CD4-positive, alpha-beta T cell treated with Interleukin-2 at 100 ng/mL for 4 hours (primary cell): Measurements from ENCODE around the gene LMO3.

ENCODE experiments used
- DNase-seq: peaks from one replicate; pipeline ENCODE4 v3.0.0-alpha.2; 2020; ENCODE audit warnings: low spot score

Gene LMO3

GRCh38 chr12:16606117-16606200 is at the start of gene LMO3:
Gene LMO3 (minus strand): TSS chr12:16606162. CDS start chr12:16600860, 5,302 bp downstream.
- no peak for DNase-seq

DNA sequence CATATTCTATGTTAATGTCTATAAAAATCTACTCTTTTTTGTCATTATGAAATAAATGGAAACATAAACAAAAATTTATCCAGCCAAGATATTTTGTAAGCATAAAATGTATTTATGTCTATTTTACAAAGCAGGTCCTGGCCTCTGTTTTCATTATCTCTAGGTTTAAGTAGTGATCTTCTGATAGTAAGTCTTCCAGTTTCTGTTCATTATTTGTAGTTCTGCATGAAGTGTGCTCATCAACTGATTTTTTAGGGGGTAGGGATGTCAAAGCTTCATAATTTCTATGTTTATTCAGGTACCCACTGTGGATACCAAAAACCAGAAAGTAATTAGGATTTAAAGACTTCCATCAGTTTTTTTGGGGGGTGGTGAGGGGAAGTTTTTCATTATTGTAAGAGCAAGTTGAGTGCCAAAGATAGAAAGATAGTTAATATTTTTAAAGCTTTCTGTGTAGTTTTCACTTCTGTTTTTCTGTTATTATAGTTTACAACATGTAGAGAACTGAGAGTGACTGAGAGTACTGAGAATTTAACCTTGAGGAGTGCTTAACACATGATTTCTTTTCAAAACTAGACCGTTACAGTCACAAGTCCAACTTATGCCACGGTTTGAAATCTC is 30.6 kb upstream of the LMO3 start:
- DNase-seq, result no peak

- DNase-seq, result no peak
These were observed 28.8 kb upstream of the LMO3 start for GRCh38 chr12:16634786-16635185.

DNA sequence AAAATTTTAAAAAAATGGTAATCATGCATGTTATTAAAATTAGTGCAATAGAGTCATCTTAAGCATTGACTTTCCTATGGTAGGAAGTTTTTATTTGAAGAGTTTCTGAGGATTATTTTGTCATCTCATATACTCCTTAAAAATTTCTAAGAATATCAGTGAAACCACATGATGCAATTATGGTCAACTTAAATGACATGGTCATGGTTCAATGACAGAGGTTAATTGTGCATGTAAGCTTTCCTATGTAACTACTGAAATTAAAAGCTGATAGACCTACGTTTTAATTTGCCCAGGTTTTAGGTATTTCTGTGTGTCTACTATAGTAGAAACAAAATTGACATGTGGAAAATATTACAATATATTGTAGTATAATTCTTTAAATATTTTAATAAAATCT is 21.0 kb upstream of the LMO3 start:
- no peak for DNase-seq

DNA sequence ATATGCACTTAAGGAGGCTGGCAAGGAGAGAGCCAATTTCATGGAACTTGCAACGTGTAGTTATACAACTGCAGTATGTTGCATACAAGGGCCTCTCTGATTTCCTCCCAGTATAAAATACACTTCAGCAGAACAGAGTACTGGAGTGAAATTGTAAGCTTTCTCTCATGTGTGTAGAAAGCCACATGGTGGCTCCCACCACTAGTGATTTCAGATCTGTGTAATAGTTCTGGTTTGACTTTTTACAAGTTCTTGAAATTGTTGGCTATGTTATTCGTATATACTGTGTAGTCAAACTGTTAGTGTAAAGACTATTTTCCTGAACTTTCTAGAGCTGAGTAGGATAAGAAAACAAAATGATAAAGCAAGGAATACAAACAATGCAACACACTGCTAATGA is 16.4 kb upstream of the LMO3 start:
- no peak for DNase-seq

GRCh38 chr12:16619537-16619936 is 13.6 kb upstream of the LMO3 start:
- no peak for DNase-seq

DNA sequence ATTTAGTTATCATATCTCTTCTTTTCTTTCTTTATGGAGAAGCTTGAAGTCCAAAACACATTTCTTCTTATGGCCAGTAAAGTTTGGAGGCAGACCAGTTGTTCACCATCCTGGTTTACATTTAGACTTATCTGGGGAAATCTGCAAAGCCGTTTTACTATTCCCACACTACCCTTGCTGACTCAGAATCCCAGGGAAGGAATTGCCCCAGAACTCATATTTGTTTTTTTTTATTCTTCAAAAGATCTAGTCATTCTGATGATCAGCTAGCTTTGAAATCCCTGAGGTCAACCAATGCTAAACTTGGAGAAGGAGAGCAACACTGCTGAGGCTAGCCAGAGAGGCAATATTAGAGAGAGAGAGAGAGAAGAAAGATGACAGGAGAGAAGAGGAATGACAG is 12.3 kb upstream of the LMO3 start:
- DNase-seq, result no peak

GRCh38 chr12:16613199-16613598 is 7.2 kb upstream of the LMO3 start:
- no peak for DNase-seq

DNA sequence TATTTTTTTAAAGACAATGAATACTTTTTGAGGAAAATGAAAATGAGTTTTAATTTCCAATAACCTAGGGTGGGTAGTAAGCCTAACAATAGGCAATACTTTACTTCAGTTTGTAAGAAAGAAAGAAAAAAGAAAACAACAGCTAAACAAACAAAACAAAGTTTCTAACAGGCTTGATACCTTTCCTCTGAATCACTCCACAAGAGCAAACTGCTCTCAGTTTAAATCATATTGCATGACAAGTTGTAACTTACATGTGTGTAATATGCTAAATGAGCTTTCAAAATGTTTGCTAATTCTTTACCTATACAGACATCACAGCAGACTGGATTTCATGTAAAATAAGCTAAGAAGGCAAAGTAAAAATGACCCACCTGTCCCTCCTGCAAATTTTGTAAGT is 6.7 kb upstream of the LMO3 start:
- no peak for DNase-seq

DNA sequence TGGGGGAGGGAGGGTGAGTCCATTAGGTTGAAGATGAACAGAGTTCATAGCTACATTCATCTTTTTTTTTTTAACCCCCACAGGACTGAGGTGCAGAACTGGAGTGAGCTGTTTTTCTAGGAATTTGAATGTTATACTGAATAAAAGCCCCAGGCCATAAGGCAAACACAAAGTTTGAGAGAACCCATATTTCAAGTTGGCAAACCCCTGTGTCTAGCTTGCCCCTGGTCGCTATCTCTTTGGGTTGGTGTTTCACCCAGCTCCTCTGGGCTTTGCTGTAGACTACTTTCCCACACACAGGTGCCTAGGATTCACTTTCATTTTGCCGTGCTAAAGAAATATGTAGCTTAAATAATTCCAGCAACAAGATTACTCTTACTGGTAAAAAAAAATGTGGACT is 5.2 kb upstream of the LMO3 start:
- DNase-seq, result no peak

DNA sequence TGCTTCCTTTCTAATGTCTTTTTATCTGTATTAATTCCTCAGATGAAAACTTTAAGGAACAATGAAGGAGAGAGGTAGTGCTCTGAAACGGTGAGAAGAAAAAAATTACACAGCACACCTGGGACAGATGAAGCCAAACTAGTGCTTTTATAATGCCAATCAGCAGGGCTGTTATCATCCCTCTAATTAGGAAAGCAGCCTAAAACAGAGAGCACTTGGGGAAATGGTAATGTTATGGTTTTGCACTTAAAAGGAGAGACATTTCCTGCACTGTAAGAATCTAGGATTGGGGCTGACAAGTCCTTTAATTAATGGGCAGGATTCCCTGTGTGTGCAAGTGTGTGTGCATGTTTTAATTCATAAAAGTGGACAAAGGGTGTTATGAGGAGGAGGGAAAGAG is 4.8 kb upstream of the LMO3 start:
- no peak for DNase-seq

- no peak for DNase-seq
These were observed 4.1 kb upstream of the LMO3 start for GRCh38 chr12:16610001-16610585.

GRCh38 chr12:16608946-16609539 is 3.1 kb upstream of the LMO3 start:
- no peak for DNase-seq

DNA sequence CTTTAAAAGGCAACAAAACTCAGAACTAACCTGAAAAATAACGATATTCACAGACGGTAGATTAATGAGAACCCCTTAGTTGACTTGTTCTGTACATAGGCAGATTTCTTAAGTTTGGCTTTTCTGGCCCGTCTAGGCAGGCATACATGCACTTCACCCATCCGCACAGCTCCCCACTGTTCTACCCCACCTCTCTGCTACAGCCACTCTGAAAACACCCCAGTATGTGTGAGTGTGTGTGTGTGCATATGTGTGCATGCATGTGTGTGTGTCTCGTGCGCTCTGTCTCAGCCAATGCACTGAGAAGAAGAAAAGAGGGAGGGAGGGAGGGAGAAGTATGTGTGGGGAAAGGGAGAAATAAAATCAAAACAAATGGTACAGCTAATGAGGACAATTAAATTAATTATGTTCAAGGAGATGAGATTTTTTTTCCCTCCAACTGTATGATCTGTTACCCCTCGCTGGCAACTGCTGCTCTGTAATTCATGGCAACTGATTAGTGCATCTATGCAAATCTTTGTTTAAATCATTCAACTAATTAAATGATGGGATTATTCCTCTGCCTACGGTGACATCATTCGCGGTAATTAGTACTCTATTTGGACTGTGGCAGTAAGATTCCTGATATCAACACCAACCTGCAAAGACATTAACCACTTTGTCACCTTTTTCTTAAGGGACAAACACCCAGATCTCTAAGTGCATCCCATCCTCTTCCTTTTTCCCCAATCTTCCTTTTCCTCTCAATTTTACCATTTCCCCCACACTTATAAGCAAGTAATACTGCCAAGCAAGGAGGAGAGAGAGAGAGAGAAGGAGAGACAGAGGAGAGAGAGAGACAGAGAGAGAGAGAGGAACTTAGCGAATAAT is 2.2 kb upstream of the LMO3 start:
- DNase-seq, result no peak

DNA sequence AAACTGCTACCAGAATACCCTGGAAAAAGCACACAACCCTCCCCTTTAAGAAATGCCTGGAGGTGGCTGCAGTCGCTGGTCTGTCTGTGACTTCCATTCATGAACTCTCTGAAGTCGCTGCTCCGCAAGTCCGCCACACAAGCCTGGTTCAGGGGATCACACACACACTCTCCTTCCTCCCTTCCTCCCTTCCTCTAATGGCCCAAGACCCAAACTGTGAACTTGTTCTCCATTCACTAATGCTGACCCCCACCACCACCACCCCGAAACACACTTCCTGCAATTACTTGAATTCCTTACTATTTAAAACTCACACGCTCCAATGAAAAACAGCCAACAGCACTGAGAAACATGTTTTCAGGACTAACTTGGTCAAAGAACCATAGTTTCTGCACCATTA is 1.0 kb upstream of the LMO3 start:
- no peak for DNase-seq

DNA sequence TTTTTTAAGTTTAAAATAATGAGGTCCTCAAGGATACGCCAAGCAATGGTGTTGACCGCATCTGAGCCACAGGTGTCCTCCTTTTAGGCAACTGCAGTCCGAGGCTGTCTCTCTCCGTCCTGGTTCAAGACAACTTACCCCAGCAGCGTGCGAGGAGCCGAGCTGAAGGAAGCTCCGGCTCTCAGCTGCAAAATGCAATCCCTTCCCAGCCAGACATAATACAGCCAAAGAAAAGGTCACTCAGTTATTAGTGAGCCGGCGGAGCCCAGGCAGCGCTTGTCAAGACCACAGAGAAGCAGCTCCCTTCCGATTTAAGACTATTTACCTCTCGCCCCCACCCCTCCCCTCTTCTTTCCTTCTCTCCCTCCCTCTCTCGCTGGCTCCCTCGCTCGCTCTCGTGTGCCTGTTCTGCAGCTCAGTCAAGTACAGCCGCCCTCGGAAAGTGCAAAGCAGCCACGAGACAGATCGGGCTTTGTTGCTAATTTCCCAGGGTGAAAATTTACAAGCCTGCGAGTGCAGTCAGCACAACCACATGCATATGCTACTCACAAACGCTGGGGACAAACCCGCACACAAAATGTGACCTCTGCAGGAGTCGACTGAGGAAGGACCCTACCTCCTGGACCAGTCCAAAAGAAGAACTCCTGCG is 363 bp upstream of the LMO3 start:
- DNase-seq, result no peak

DNA sequence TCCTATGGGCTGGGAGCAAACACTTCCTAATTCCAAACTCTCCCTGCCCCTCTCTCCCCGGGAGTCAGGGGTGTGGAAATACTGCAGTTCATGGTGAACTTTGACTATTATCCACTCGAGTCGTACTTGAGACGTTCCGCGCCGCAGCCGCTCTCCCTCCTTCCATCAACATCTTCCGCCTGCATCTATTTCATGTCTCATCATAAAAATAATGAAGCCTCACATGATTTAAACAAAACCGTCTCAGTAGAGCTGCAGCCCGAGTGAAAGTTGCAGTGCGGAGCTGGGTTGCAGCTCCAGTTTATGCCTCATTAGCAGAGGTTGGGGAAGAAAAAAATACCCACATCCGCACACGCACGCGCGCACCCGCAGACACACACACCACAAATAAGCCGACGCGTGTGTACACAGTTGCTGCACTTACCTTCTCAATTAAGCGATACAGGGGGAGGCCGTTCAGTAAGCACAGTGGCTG is 283 bp downstream of the LMO3 start:
- no peak for DNase-seq

DNA sequence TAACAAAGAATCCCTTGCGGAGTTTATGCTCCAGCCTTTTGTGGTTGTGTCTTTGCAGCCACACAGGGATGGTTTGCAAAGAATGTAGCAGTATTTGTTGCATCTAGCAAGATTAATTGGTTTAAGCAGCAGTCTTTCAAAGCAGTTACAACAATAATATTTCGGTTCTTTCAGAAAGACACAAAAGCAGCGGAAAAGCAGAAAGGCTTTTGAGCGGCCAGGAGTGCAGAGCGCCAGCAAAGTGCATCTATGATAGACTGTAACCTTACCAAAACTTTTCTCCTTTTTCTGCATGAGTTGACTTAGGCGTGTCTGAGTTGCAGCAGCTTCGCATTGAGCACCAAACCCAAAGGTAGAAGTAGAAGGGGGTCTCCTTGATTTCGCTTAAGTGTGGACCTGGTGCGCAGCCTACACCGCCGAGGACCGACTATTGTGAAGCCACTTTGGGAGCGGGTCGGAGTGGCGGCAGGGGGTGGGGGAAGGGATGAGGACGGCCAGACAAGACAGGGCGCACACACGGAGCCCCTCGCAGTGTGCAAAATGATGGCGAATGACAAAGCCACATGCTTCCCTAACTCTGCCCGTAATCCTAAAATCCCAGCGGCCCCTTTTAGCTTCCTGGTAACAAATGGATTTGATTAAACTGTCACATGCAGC is 1.2 kb downstream of the LMO3 start:
- DNase-seq, result no peak

DNA sequence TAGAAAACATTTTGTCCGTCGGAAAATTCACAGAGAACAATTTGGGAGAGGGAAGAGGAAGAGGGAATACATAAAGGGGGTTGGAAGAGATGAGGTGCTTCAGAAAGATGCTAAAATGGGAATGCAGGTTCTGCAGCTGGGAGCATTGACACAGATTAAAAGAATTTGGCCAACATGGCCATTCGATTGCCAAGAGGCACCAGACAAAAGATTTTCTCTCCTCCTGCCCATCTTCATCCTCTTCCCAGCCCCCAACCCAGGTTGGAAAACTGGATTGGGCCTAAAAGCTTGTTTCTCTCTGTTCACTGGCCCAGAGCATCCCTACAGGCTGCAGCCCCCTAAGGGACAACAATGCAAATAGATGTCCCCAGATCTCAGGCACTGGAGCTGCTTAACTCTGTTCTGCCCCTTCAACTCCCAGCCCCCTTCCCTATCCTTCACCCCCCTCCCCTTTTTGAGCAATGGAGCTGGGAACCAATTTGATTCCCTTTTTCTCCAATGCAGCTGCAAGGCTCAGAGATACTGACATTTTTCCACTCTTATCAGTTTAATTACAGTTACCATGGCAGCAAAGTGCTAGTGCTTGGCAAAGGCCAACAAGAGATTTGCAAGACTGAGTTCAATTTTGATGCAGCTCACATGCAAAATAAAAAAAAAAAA is 1.9 kb downstream of the LMO3 start:
- no peak for DNase-seq

- DNase-seq, result no peak
These were observed 2.6 kb downstream of the LMO3 start for GRCh38 chr12:16603260-16603915.

GRCh38 chr12:16602412-16602811 is 3.5 kb downstream of the LMO3 start:
- no peak for DNase-seq
